ENCODE results near the gene PRDM12.

PRDM12 gene

DNA sequence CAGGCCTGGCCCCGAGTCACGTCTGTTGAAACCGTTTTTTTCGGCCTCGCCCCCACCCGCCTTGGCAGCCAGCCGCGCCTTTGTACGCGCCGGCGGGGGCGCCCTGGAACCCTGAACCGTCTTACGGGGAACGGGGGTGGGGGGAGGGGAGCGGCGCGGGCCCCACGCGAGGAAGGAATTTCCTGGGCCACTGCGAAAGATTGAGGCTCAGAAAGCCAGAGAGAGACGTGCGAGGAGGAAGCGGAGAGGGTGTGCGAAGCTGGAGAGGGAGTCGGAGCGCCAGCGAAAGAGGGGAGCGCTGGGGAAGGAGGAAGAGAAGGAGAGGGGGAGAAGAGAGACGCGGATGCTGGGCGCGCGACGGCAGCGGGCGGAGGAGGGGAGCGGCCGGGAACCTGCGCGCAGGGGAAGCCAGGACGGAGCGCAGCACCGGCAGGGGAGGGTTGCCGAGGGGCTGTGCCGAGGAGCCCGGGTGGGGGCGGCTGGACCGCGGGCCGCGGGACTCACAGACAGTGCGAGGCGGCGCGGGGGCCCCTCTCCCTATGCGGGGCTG, 4.6 kb upstream of the PRDM12 start (continued):
- TF ChIP-seq, protein P1, sequence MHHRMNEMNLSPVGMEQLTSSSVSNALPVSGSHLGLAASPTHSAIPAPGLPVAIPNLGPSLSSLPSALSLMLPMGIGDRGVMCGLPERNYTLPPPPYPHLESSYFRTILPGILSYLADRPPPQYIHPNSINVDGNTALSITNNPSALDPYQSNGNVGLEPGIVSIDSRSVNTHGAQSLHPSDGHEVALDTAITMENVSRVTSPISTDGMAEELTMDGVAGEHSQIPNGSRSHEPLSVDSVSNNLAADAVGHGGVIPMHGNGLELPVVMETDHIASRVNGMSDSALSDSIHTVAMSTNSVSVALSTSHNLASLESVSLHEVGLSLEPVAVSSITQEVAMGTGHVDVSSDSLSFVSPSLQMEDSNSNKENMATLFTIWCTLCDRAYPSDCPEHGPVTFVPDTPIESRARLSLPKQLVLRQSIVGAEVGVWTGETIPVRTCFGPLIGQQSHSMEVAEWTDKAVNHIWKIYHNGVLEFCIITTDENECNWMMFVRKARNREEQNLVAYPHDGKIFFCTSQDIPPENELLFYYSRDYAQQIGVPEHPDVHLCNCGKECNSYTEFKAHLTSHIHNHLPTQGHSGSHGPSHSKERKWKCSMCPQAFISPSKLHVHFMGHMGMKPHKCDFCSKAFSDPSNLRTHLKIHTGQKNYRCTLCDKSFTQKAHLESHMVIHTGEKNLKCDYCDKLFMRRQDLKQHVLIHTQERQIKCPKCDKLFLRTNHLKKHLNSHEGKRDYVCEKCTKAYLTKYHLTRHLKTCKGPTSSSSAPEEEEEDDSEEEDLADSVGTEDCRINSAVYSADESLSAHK (tag by site-specific recombination; IDR thresholded peaks at IDR 0.05), result 0 out of 2 replicates have a peak, but pooled peaks have one; percentile 15
- TF ChIP-seq ZNF610 (tag by site-specific recombination; IDR thresholded peaks at IDR 0.05; ENCODE audit: borderline replicate concordance) (no peak), ZNF174 (tag by site-specific recombination; IDR thresholded peaks at IDR 0.05) (no peak), MZF1 (tag by site-specific recombination; IDR thresholded peaks at IDR 0.05; ENCODE audit: borderline replicate concordance) (no peak), ZBTB21 (tag by site-specific recombination; IDR thresholded peaks at IDR 0.05) (no peak), KLF7 (tag by site-specific recombination; IDR thresholded peaks at IDR 0.05; ENCODE audit: borderline replicate concordance) (no peak), ZNF426 (tag by site-specific recombination; IDR thresholded peaks at IDR 0.05) (no peak), ZBTB17 (tag by site-specific recombination; IDR thresholded peaks at IDR 0.05) (peak; percentile 49; the same call in 1 of the 2 replicates)
- TF ChIP-seq, protein P2, sequence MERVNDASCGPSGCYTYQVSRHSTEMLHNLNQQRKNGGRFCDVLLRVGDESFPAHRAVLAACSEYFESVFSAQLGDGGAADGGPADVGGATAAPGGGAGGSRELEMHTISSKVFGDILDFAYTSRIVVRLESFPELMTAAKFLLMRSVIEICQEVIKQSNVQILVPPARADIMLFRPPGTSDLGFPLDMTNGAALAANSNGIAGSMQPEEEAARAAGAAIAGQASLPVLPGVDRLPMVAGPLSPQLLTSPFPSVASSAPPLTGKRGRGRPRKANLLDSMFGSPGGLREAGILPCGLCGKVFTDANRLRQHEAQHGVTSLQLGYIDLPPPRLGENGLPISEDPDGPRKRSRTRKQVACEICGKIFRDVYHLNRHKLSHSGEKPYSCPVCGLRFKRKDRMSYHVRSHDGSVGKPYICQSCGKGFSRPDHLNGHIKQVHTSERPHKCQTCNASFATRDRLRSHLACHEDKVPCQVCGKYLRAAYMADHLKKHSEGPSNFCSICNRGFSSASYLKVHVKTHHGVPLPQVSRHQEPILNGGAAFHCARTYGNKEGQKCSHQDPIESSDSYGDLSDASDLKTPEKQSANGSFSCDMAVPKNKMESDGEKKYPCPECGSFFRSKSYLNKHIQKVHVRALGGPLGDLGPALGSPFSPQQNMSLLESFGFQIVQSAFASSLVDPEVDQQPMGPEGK (tag by site-specific recombination; IDR thresholded peaks at IDR 0.05), result peak; percentile 43; the same call in 1 of the 2 replicates
- TF ChIP-seq, protein P3, sequence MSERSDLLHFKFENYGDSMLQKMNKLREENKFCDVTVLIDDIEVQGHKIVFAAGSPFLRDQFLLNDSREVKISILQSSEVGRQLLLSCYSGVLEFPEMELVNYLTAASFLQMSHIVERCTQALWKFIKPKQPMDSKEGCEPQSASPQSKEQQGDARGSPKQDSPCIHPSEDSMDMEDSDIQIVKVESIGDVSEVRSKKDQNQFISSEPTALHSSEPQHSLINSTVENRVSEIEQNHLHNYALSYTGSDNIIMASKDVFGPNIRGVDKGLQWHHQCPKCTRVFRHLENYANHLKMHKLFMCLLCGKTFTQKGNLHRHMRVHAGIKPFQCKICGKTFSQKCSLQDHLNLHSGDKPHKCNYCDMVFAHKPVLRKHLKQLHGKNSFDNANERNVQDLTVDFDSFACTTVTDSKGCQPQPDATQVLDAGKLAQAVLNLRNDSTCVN (tag by site-specific recombination; optimal IDR thresholded peaks at IDR 0.05), result peak; percentile 70

DNA sequence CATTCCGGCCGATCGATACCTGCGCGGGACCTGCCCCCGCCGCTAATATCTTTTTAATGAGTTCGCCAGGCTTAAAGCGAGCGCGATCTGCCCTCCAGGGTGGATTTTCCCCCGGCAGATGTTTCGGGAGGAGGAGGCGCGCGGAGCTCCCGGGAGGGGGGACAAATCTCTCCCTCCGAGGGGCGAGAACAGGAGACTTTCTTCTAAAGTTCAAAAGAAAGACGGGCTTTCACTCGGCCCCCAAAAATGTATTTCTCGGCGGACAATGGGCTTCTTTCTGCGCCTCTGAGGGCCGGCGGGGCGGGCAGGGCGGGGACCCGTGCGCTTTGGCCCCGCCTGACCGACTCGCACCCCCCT, 4.1 kb upstream of the PRDM12 start:
- peak overlapping the region; percentile 21 for H3K4me3 ChIP-seq (ENCODE audit: low read depth, low read length)
- ChIA-PET POLR2A (interaction anchor here (0.6 kb wide), 1 partner anchor 218 kb away, joined by 3 read pairs; no protein-coding TSS in a partner anchor), CTCF (interaction anchor here (0.6 kb wide), 1 partner anchor 211 kb away, joined by 4 read pairs; no protein-coding TSS in a partner anchor)
- H3K27ac ChIP-seq (ENCODE audit: extremely low read depth, low read depth, low read length), result no peak overlapping the region
- no peaks in the 10 kb centered on the region for H3K36me3 ChIP-seq (ENCODE audit: control insufficient read depth in 2 of 2, insufficient read depth in 1 of 2, low read length in 2 of 2)
- no peaks in the 10 kb centered on the region for H3K9me3 ChIP-seq (ENCODE audit: control insufficient read depth, insufficient read depth, low read depth, low read length)
- no peak for TF ChIP-seq EGR2 (tag by site-specific recombination; IDR thresholded peaks at IDR 0.05; ENCODE audit: low read depth)
- TF ChIP-seq, protein P4, sequence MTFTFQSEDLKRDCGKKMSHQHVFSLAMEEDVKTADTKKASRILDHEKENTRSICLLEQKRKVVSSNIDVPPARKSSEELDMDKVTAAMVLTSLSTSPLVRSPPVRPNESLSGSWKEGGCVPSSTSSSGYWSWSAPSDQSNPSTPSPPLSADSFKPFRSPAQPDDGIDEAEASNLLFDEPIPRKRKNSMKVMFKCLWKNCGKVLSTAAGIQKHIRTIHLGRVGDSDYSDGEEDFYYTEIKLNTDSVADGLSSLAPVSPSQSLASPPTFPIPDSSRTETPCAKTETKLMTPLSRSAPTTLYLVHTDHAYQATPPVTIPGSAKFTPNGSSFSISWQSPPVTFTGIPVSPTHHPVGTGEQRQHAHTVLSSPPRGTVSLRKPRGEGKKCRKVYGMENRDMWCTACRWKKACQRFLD (tag by site-specific recombination; IDR thresholded peaks at IDR 0.05), result no peak
- peak; percentile 80 for TF ChIP-seq ZNF335 (tag by site-specific recombination; conservative IDR thresholded peaks at IDR 0.05)
- no peak for TF ChIP-seq ZBTB48 (tag by site-specific recombination; IDR thresholded peaks at IDR 0.05)
- TF ChIP-seq, protein P3 (tag by site-specific recombination; optimal IDR thresholded peaks at IDR 0.05), result peak; percentile 44
- TF ChIP-seq ZNF549 (tag by site-specific recombination; IDR thresholded peaks at IDR 0.05), result no peak
- TF ChIP-seq, protein P5, sequence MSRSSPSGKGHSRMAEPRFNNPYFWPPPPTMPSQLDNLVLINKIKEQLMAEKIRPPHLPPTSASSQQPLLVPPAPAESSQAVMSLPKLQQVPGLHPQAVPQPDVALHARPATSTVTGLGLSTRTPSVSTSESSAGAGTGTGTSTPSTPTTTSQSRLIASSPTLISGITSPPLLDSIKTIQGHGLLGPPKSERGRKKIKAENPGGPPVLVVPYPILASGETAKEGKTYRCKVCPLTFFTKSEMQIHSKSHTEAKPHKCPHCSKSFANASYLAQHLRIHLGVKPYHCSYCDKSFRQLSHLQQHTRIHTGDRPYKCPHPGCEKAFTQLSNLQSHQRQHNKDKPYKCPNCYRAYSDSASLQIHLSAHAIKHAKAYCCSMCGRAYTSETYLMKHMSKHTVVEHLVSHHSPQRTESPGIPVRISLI (tag by site-specific recombination; IDR thresholded peaks at IDR 0.05), result no peak
- no peak for TF ChIP-seq ZNF16 (tag by site-specific recombination; IDR thresholded peaks at IDR 0.05; ENCODE audit: low read depth)
- 0 out of 2 replicates have a peak, but pooled peaks have one; percentile 8 for TF ChIP-seq ZBTB17 (tag by site-specific recombination; IDR thresholded peaks at IDR 0.05)
- no peaks in the 10 kb centered on the region; the same call in 1 of the 2 replicates for H3K4me1 ChIP-seq (ENCODE audit: control insufficient read depth, insufficient read depth, low read length)

Measured in HEK293 (cell line).